Chondrocyte (in vitro differentiated cells): Measurements from ENCODE around the gene USF2. TPM values are rescaled to one million over a fixed set of nuclear protein-coding genes. Genes with fewer than 3 reads are reported as not detected.

Source experiments
- DNase-seq: peaks from one replicate; pipeline ENCODE4 v3.0.0; 2021; ENCODE audit warnings: mixed read lengths, low spot score
- H3K27ac Mint-ChIP-seq: one replicate; pipeline ENCODE4 v1.8.0; 2021; ENCODE audit warnings: mild to moderate bottlenecking, moderate library complexity, mixed read lengths; ENCODE audit not compliant: unreplicated experiment
- H3K27me3 Mint-ChIP-seq: 2 replicates; pipeline ENCODE4 v1.8.0; 2021; ENCODE audit warnings: low read depth, mixed read lengths
- H3K36me3 Mint-ChIP-seq: 2 replicates; pipeline ENCODE4 v1.8.0; 2021; ENCODE audit warnings: low read depth, mixed read lengths
- H3K4me1 Mint-ChIP-seq: 2 replicates; pipeline ENCODE4 v1.8.0; 2021; ENCODE audit warnings: low read depth, mild to moderate bottlenecking, mixed read lengths
- H3K4me3 Mint-ChIP-seq: one replicate; pipeline ENCODE4 v1.8.0; 2021; ENCODE audit warnings: mild to moderate bottlenecking, moderate library complexity, mixed read lengths; ENCODE audit not compliant: unreplicated experiment
- H3K9me3 Mint-ChIP-seq: 2 replicates; pipeline ENCODE4 v1.8.0; 2021; ENCODE audit warnings: low read depth, mixed read lengths
- total RNA-seq: library from RNA; stranded (reverse); gene quantifications from 3 replicates; pipeline ENCODE4 v1.2.1, GENCODE V29; 2021
- TF ChIP-seq, protein P1 (sequence below): fragments of 200-600 bp; sonication (generic); IDR thresholded peaks from 2 replicates; pipeline ENCODE4 v1.5.0; 2021; ENCODE audit warnings: antibody characterized with exemption, mild to moderate bottlenecking, moderate library complexity

USF2 gene
- total RNA-seq, 1 donor from 2014 or later, result 86.1 TPM

DNA sequence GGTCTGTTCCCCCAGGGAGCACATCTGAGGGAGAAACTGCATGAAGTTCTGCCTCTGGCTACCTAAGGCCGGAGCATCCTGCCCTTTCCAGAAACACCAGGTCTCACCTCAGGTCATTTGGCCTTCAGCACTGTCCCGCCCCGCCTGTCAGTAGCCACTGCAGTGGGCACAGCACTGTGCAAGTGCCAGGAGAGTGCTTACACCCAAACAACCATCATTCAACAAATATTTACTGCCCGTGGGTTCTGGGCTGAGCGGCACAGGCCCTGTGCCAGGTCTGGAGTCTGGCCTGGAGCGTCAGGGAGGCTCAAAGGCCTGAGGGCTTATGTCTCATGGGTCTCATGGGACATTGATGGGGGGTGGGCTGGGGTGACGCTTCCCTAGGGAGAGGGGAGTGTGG lies 2.8 kb downstream of the USF2 start:
- Mint-ChIP-seq H3K36me3 (peaks cover 27% of the 10 kb centered on the region), H3K4me1 (peaks cover 3% of the 10 kb centered on the region), H3K4me3 (no peak overlapping the region), H3K27me3 (no peaks in the 10 kb centered on the region), H3K9me3 (no peaks in the 10 kb centered on the region), H3K27ac (no peak overlapping the region)
- TF ChIP-seq, protein P1, sequence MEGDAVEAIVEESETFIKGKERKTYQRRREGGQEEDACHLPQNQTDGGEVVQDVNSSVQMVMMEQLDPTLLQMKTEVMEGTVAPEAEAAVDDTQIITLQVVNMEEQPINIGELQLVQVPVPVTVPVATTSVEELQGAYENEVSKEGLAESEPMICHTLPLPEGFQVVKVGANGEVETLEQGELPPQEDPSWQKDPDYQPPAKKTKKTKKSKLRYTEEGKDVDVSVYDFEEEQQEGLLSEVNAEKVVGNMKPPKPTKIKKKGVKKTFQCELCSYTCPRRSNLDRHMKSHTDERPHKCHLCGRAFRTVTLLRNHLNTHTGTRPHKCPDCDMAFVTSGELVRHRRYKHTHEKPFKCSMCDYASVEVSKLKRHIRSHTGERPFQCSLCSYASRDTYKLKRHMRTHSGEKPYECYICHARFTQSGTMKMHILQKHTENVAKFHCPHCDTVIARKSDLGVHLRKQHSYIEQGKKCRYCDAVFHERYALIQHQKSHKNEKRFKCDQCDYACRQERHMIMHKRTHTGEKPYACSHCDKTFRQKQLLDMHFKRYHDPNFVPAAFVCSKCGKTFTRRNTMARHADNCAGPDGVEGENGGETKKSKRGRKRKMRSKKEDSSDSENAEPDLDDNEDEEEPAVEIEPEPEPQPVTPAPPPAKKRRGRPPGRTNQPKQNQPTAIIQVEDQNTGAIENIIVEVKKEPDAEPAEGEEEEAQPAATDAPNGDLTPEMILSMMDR, result no peak
- DNase-seq, result no peak

GRCh38 chr19:35272122-35272719 lies 3.5 kb downstream of the USF2 start:
- no peaks in the 10 kb centered on the region for H3K9me3 Mint-ChIP-seq
- H3K36me3 Mint-ChIP-seq, result peaks cover 31% of the 10 kb centered on the region
- TF ChIP-seq, protein P1, result no peak
- DNase-seq, result no peak
- no peak overlapping the region for H3K4me3 Mint-ChIP-seq
- H3K27me3 Mint-ChIP-seq, result no peaks in the 10 kb centered on the region
- H3K4me1 Mint-ChIP-seq, result peaks cover 3% of the 10 kb centered on the region
- no peak overlapping the region for H3K27ac Mint-ChIP-seq

- Mint-ChIP-seq H3K4me1 (peaks cover 3% of the 10 kb centered on the region), H3K9me3 (no peaks in the 10 kb centered on the region), H3K4me3 (no peak overlapping the region), H3K27me3 (no peaks in the 10 kb centered on the region), H3K27ac (no peak overlapping the region), H3K36me3 (peaks cover 34% of the 10 kb centered on the region)
- DNase-seq, result no peak
- TF ChIP-seq, protein P1, result no peak
Measured at GRCh38 chr19:35272954-35273649, 4.3 kb downstream of the USF2 start.

DNA sequence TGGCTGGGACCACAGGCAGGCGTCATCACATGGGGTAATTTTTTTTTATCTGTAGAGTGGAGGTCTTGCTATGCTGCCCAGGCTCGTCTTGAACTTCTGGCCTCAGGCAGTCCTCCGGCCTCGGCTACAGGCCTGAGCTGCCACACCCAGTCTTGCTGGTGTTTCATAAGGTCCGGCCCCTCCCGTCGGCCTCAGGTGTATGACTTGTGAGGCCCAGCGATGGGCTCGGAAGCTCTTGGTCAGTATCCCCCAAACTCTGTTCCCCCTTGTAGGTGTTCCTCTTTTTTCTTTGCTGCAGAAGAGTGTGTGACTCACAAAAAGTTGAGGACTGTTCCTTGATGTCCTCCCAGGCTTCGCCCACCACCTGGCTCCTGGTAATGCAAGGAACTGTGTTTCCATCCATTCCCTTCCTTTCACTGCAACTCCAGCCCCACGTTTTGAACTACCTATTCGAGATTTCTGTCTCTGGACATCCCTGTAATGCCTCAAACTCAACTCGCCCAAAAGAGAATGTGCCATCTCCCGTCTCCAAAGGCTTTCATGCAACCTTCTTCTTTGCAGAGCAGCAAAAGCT lies 5.0 kb downstream of the USF2 start:
- DNase-seq, result no peak
- Mint-ChIP-seq H3K4me1 (peaks cover 3% of the 10 kb centered on the region), H3K9me3 (no peaks in the 10 kb centered on the region), H3K27ac (no peak overlapping the region), H3K27me3 (no peaks in the 10 kb centered on the region), H3K4me3 (no peak overlapping the region), H3K36me3 (peaks cover 37% of the 10 kb centered on the region)
- TF ChIP-seq, protein P1, result no peak

DNA sequence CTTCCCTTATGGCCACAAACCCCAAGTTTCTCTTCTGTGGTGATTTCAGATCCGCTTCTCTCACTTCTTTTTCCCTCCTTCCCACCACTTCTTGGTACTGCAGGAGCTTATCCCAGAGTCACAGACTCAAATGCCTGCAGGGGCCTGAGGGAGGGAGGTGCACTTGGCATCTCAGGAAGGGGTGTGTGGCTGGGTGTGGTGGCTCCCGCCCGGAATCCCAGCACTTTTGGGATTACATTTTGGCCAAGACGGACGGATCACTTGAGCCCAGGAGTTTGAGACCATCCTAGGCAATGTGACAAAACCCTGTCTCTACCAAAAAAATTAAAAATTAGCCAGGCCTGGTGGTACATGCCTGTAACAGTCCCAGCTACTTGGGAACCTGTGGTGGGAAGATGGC lies 5.6 kb downstream of the USF2 start:
- H3K4me1 Mint-ChIP-seq, result peaks cover 3% of the 10 kb centered on the region
- TF ChIP-seq, protein P1, result no peak
- no peak overlapping the region for H3K27ac Mint-ChIP-seq
- H3K4me3 Mint-ChIP-seq, result no peak overlapping the region
- H3K9me3 Mint-ChIP-seq, result no peaks in the 10 kb centered on the region
- peaks cover 38% of the 10 kb centered on the region for H3K36me3 Mint-ChIP-seq
- H3K27me3 Mint-ChIP-seq, result no peaks in the 10 kb centered on the region
- no peak for DNase-seq
